ENCODE results near the gene KCNK7.
A peak's percentile ranks its signal among the peaks of the same experiment; 100 is the strongest.

KCNK7 gene

GRCh38 chr11:65610404-65610803 lies 14.8 kb upstream of the KCNK7 start:
- no peak for DNase-seq

DNA sequence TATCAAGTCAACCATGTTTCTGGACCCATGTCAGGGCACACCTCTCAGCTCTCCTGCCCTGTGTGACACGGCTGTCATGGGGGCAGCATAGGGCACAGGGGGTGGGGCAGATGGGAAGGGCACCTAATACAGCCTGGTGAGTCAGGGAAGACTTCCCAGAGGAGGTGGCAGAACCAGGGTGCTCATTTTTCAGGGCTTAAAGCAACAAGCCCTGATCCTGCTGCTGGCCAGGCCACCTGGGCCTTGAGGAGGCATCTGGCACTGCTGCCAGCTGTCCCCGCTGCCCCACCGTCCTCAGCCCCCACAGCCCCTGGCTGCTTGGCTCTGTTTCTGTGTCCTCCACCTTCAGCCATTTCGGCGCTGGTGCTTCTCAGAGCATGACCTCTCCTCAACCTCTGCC lies 14.1 kb upstream of the KCNK7 start:
- no peak for DNase-seq

DNA sequence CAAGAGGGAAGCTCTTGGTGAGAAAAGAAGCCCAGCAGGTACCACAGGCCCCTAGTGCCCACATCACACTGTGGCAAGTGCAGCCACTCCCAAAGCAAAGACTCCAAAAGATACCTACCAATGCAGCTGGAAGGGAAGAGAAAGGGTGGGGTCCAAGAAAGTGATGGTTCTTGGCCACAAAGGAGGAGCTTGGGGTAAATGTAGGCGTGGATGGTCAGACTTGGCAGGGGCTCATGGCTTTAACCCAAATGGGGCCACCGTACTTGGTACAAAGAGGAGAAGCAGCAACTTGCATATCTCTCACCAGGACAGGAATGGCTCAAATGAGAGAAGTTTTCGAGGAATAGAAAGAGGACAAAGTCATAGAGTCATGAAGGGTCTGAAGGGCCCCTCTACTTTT lies 13.6 kb upstream of the KCNK7 start:
- no peak for DNase-seq

GRCh38 chr11:65607614-65608426 lies 12.2 kb upstream of the KCNK7 start:
- DNase-seq, result no peak

DNA sequence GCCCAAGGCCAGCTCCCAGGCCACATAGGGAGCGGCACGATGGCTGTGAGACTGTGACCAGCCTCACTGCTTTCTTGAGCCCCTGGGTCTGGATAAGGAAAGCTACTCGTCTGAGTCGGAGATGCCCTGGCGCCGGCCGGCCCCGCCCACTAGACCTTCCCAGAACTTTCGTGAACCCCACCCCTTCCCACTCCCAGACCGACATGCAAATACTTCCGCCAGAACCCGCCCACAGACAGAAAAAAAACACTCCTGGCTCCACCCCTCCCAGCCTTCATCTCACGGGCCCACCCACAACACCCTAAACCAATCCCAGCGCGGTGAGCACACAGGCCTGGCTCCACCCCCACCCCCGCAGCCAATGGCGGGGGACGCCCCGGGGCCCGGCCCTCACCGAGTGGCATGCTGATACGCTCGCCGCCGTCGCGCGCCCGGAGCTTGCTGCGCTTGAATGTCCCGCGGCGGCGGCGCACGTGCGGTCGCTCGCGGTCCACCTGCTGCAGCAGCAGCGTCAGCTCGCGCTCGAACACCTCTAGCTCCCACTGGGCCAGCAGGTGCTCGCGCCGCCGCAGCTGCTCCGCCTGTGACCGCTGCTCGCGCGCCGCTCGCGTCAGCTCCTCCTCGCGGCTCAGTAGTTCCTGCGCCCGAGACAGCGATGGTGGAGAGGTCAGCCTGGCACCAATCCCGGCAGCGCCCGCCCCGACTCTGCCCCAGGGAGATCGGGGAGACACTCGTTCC lies 11.4 kb upstream of the KCNK7 start:
- peak; percentile 58 for DNase-seq

DNA sequence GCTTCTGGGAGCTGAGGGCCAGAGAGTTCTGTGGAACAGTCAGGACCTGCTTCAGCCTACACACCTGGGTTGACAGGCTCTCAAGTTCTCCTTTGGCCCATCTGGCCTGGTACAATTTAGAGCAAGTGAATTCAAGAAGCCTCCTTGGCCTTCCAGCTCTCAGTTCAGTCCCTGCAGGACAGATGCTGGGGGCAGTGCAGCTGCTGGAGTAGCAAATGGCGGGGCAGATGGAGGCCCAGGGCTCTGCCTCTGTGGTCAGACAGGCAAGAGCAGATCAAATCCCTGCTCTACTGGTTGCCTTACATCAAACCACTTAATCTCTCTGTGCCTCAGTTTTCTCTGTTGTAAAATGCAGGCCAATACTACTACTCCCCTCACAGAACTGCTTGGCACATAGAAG lies 8.7 kb upstream of the KCNK7 start:
- DNase-seq, result no peak

DNA sequence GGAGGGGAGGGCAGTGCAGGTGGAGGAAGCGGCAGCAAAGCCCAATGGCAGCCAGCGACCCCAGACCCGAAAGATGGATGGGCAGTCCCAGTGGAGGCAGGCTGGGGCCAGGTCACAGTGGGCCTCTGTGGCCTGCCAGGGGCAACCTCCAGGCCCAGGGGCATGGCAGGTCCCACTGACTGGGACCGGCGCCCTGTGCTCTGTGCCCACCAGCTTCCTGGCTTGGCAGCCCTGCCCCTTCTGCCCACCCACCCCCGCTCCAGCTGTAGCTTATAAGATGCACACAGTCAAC lies 4.3 kb upstream of the KCNK7 start:
- DNase-seq, result no peak

DNA sequence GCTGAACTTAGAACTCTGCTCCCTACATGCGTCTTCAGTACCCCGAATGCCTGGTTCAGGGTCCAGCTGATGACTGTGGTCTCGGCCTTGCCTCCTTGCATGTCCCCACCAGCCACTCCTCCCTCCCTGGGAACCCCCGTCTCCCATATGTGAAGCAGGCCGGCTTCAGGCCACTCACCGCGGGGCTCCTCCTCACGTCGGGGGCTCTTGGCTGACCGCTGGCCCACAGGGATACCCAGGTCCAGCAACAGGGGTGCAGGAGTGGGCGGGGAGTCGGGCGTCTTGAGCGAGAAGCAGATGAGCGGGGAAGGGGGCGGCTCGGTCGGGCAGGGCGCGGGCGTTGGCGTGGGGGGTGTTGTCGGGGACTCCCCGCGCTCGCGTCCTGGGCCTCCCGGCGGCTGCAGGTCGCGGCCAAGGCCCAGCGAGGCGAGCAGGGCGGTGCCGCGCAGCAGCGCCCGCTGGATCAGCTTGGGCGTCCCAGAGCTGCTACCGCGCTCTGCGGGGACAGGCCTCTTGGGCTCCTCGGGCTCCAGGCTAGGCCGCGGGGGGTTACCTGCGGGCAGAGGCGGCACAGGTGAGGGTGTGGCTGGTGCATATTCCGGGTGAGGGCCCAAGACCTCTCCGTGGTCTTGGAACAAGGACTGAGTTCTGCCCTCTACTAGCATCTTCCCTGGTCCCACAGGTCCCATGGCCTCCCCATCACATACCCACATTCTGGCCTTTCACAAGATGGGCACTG lies 3.8 kb upstream of the KCNK7 start:
- DNase-seq, result no peak

DNA sequence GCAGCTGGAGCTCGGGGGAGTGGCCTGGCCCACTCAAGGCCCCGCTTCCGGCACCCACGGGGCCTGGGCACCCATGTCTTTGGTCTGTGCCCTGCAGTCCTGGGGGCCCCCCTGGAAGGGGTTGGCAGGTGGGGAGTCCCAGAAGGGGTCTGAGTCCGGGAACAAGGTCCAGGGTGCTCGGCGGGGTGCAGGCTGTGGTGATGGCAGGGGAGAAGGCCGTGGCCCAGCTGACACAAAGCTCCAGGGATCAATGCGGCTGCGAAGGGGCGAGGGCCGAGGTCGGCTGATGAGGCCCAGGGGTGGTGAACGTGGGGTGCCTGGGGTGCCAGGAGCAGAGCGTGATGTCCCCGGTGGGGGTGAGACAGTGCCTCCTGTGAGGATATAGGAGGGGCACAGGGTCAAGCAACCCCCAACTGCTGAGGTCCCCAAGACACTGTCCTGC lies 2.7 kb upstream of the KCNK7 start:
- no peak for DNase-seq

DNA sequence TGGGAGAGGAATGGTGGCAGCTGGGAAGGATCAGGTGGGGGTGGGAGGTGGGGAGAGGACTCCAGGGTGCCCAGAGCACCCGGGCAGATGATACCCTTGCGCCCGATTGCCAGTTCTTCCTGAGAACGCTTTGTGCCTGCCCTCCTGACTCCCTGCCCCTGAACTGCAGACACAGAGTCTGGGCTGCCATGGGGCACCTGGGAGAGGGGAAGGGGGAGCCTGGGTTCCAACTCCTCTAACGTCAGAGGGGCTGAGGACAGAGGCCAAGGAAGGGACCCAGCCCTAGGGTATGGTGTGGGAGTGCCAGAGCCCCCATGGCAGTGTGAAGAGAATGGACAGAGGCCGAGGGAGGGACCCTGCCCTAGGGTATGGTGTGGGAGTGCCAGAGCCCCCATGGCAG lies 920 bp upstream of the KCNK7 start:
- no peak for DNase-seq

DNA sequence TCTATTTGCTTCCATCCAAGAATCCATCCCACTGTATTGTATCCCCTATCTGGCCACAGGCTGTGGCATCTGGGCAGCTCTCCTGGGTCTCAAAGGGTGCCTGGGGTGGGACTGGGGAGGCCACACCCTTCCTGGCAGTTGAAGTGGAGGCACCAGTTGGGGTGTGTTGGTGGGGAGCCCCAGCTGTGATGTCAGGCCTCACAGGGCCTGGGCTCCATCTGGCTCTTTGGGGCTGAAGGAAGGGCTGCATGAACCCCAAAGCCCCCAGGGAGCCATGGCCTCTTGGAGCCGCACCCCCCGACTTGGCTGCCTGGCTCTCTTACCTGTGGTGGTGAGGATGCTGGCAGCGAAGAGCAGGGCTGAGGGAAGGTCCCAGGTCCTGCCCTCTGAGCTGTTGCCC lies 469 bp downstream of the KCNK7 start:
- no peak for DNase-seq

GRCh38 chr11:65593518-65594414 lies 1.8 kb downstream of the KCNK7 start:
- no peak for DNase-seq

DNA sequence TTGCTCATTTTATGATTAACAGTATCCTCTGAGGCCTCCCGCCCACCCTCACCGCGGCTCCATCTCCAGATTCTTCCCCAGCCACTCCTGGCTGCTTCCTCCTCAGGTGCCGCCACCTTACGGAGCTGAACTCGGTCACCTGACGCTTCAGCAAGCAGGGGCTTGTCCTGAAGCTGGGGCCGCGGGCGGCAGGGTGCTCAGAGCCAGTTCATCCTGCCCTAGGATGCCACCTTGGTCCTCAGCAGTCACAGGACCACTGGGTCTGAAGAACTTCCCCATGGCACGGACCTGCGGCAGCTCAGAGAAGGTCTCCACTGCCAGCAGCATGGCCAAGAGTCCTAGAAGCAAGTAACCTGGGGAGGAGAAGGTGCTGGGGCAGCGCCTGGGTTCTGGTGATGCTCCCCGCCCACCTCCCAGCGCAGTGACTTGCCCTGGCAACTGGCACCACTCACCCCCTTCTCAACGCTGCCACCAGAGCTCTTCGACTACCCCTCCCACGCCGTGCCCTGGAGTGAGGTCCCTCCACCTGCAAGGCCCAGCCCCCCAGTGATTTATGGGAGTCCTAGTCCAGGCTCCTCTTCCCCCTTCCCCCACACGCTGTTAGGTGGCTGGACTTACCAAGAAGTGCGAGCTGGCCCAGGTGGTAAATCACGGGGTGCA lies 2.6 kb downstream of the KCNK7 start:
- DNase-seq, result no peak

- no peak for DNase-seq
Observed at GRCh38 chr11:65591939-65592857, 3.4 kb downstream of the KCNK7 start.

DNA sequence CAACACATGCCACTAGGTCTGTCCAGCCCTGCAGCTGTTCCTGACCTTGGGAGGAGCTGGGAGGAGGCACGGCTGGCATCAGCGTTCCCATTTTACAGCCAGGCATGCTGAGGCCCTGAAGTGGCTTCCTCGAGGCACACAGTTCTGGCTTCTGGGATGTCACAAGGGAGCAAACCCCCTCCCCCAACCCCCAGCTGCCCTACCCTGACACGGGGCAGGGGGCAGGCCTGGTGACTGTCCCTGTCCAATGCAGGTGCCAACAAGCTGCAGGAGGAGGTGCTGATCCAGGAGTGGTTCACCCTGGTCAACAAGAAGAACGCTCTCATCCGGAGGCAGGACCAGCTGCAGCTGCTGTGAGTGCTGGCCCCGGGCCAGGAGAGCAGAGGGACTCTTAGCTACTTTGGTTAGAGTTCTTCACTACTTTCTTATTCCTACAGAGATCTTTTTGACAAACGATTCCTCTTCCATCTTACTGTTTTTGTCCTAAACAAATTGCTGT lies 5.3 kb downstream of the KCNK7 start:
- no peak for DNase-seq

DNA sequence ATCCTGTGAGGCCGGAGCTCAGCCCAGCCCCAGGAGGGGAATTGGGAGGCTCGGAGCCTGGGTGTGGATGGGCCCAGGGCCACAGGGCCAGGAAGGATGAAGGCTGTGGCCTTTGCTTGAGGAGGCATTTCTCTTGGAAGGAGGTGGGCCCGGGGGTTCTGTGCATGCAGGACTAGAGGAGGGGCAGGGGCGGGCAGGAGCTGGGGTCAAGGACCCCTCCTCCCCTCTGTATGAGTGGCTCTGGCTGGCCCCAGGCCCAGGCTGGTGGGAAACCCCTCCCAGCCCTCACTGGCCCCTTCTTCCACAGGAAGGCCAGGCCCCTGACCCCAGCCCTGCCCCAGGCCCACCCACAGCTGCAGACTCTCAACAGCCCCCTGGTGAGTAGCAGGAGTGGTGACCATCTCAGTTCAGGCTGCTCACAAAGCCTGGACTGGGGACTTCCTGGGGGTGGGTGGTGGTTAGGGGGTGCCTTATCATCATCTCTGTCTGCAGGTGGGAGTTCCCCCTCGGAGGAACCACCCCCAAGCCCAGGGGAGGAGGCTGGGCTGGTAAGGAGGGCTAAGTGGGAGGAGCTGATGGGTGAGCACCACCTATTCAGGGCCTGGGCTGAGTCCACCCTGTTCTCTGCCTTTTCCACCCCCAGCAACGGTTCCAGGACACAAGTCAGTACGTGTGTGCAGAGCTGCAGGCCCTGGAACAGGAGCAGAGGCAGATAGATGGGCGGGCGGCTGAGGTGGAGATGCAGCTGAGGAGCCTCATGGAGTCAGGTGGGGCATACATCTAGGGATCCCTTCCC lies 6.0 kb downstream of the KCNK7 start:
- DNase-seq, result no peak

- DNase-seq, result no peak
Observed at GRCh38 chr11:65588199-65589054, 7.2 kb downstream of the KCNK7 start.

DNA sequence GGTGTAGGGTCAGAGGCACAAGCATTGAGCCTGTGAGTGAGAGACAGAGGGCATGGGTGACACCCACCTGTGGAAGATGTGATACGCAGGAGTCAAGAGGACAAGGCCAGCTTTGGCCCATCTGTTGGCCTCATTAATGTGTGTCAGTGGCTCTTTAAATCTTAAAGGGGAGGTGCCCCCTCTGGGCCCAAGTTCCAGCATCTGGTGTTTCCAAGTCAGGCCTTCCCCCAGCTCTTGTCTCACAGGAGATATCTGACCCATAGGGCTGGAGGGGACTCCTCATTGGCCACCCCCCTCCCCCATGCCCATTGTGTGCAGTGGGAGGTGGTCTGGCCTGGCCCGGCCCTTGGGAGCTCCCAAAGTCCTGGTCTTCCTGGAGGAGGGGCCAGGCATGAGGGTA lies 8.9 kb downstream of the KCNK7 start:
- DNase-seq, result no peak

DNA sequence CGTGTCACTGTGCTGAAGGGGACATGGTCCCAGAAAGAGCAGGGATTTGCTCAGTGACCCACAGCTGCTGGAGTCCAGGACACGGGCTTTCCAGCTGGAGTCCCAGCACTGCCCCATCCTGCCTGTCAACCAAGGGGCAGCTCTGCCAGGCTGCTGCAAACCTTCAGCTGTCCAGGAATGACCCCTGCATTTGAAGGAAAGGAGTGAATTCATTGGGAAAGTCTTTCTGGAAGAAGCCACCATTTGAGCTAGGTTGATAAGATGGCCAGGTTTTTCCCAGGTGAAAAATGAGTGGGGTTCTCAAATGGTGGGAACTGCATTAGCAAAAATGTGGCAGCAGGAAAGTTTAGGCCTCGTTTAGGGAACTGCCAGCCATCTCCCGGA lies 9.4 kb downstream of the KCNK7 start:
- DNase-seq, result no peak

Data from amniotic stem cell (primary cell).